NT2/D1 (cell line): ENCODE measurements around the gene UNC45A.

Experiments
- DNase-seq: peaks from one replicate; pipeline ENCODE4 v3.0.0-alpha.2; 2011; ENCODE audit warnings: low read depth, low spot score
- H3K27me3 ChIP-seq: 2 replicates; pipeline ENCODE4 v1.6.0; 2011; ENCODE audit warnings: mild to moderate bottlenecking; ENCODE audit not compliant: insufficient read length, insufficient read depth
- H3K36me3 ChIP-seq: 2 replicates; pipeline ENCODE4 v1.6.1; 2011; ENCODE audit warnings: mild to moderate bottlenecking, low read length, mixed read lengths; ENCODE audit not compliant: insufficient read depth, insufficient read length
- H3K4me1 ChIP-seq: 2 replicates; pipeline ENCODE4 v1.5.1; 2011; ENCODE audit not compliant: insufficient read depth, insufficient read length
- H3K4me3 ChIP-seq: 2 replicates; pipeline ENCODE4 v1.5.1; 2011; ENCODE audit warnings: low read depth; ENCODE audit not compliant: insufficient read length
- H3K9ac ChIP-seq: 2 replicates; pipeline ENCODE4 v1.6.0; 2011; ENCODE audit warnings: low read depth; ENCODE audit not compliant: insufficient read length
- H3K9me3 ChIP-seq: 2 replicates; pipeline ENCODE4 v1.5.1; 2011; ENCODE audit warnings: mild to moderate bottlenecking, low read length; ENCODE audit not compliant: insufficient read depth
- SUZ12 ChIP-seq: IDR thresholded peaks from 2 replicates; pipeline ENCODE4 v1.6.1; 2011; ENCODE audit not compliant: insufficient read length, insufficient read depth; ENCODE audit errors: extremely low read depth
- YY1 ChIP-seq: IDR thresholded peaks from 2 replicates; pipeline ENCODE4 v1.6.1; 2011; ENCODE audit not compliant: insufficient read length, insufficient read depth
- ZNF274 ChIP-seq: IDR thresholded peaks from 2 replicates; pipeline ENCODE4 v1.6.1; 2011; ENCODE audit warnings: mild to moderate bottlenecking, low read depth, low read length

UNC45A gene

DNA sequence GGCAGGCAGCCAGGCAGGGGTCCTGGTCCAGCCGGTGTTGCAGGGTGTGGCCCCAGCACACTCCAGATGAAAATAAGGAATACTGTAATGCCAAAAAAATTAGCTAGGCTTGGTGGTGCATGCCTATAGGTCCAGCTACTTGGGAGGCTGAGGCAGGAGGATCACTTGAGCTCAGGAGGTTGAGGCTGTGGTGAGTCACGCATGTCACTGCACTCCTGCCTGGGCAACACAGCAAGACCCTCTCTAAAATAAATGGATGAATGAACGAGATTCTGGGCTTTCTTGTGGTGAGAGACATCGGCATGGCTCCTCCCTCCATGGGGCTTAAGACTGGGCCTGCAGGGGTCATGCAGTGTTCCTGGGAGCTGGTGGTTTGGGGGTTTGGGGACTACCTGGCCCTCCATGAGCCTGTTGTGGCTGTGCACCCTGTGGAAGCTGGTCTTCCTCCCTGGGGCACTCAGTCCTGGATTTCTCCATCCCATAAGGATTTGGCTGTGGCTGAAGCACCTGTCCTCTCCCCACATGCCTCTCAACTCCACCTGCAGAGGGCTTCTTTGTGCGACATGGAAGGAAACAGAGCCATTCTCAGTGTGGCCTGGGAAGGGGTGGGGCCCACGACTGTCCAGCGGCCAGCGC, 12.0 kb downstream of the UNC45A start:
- Histone ChIP-seq H3K9ac (no peak overlapping the region), H3K4me3 (no peak overlapping the region), H3K27me3 (no peaks in the 10 kb centered on the region), H3K9me3 (no peaks in the 10 kb centered on the region), H3K36me3 (peaks cover 93% of the 10 kb centered on the region), H3K4me1 (peaks cover 2% of the 10 kb centered on the region)
- DNase-seq, result no peak
- TF ChIP-seq YY1 (no peak), SUZ12 (no peak), ZNF274 (no peak)

- Histone ChIP-seq H3K9ac (no peak overlapping the region), H3K4me1 (peaks cover 2% of the 10 kb centered on the region), H3K4me3 (no peak overlapping the region), H3K36me3 (peaks cover 93% of the 10 kb centered on the region), H3K27me3 (no peaks in the 10 kb centered on the region), H3K9me3 (no peaks in the 10 kb centered on the region)
- TF ChIP-seq ZNF274 (no peak), SUZ12 (no peak), YY1 (no peak)
- DNase-seq, result no peak
Observed at GRCh38 chr15:90947577-90948357, 12.7 kb downstream of the UNC45A start.

DNA sequence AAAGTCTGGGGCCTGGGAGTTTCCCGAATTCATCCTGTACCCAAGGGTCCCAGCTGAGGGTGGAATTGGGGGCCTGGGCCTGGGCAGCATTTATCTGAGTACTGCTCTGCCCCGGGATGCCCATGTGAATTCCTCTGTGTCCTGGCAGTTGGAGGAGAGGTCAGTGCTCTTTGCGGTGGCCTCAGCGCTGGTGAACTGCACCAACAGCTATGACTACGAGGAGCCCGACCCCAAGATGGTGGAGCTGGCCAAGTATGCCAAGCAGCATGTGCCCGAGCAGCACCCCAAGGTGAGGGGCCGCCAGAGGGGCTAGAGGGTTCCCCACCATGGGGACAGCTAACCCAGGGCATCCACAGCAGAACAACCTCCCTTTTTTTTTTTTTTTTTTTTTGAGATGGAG, 13.4 kb downstream of the UNC45A start:
- TF ChIP-seq ZNF274, result no peak
- no peak for TF ChIP-seq SUZ12
- TF ChIP-seq YY1, result no peak
- H3K4me3 ChIP-seq, result no peak overlapping the region
- H3K36me3 ChIP-seq, result peaks cover 93% of the 10 kb centered on the region
- no peak overlapping the region for H3K9ac ChIP-seq
- H3K9me3 ChIP-seq, result no peaks in the 10 kb centered on the region
- no peak for DNase-seq
- peaks cover 2% of the 10 kb centered on the region for H3K4me1 ChIP-seq
- H3K27me3 ChIP-seq, result no peaks in the 10 kb centered on the region

- peaks cover 2% of the 10 kb centered on the region for H3K4me1 ChIP-seq
- H3K36me3 ChIP-seq, result peaks cover 85% of the 10 kb centered on the region
- H3K9ac ChIP-seq, result no peak overlapping the region
- H3K9me3 ChIP-seq, result no peaks in the 10 kb centered on the region
- DNase-seq, result no peak
- TF ChIP-seq YY1 (no peak), SUZ12 (no peak), ZNF274 (no peak)
- no peaks in the 10 kb centered on the region for H3K27me3 ChIP-seq
- no peak overlapping the region for H3K4me3 ChIP-seq
Observed at GRCh38 chr15:90949979-90950675, 15.0 kb downstream of the UNC45A start.

DNA sequence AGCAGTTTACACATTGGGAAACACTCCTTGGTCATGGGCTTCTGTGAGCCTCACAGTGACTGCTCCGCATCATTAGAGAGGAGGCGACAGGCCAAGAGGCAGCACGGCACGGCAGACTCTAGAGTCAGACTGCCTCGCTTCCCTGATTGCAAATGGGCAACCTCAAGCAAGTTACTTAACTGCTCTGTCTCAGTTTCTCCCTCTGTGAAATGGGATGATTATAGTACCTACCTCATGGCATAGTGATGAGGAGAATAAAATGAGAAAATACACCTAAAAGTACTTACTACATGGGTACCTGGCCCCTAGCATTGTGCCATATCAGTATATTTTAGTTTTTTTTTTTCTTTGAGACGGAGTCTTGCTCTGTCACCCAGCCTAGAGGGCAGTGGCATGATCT, 15.6 kb downstream of the UNC45A start:
- Histone ChIP-seq H3K27me3 (no peaks in the 10 kb centered on the region), H3K9ac (no peak overlapping the region), H3K36me3 (peaks cover 80% of the 10 kb centered on the region), H3K4me3 (no peak overlapping the region), H3K9me3 (no peaks in the 10 kb centered on the region), H3K4me1 (peaks cover 2% of the 10 kb centered on the region)
- TF ChIP-seq ZNF274 (no peak), SUZ12 (no peak), YY1 (no peak)
- DNase-seq, result no peak

DNA sequence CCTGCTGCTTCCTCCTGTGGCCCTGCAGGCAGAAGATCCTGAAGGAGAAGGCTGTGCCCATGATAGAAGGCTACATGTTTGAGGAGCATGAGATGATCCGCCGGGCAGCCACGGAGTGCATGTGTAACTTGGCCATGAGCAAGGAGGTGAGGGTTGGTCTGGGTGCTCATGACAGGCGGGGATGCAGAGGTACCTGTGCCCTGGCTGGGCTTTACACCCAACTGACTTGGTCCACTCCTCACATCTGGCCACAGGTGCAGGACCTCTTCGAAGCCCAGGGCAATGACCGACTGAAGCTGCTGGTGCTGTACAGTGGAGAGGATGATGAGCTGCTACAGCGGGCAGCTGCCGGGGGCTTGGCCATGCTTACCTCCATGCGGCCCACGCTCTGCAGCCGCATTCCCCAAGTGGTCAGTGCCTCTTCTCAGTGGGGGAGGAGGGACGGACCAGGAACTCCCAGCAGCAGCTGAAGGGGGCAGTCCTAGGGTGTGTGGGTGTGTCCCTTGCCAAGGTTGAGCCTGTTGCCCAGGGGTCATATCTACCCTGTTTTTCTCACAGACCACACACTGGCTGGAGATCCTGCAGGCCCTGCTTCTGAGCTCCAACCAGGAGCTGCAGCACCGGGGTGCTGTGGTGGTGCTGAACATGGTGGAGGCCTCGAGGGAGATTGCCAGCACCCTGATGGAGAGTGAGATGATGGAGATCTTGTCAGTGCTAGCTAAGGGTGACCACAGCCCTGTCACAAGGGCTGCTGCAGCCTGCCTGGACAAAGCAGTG, 18.0 kb downstream of the UNC45A start:
- H3K4me3 ChIP-seq, result no peak overlapping the region
- no peak for TF ChIP-seq ZNF274
- TF ChIP-seq YY1, result no peak
- no peak for TF ChIP-seq SUZ12
- H3K4me1 ChIP-seq, result peaks cover 9% of the 10 kb centered on the region
- H3K9ac ChIP-seq, result peak overlapping the region; percentile 17
- DNase-seq, result no peak
- H3K27me3 ChIP-seq, result peaks cover 7% of the 10 kb centered on the region
- peaks cover 65% of the 10 kb centered on the region for H3K36me3 ChIP-seq
- no peaks in the 10 kb centered on the region for H3K9me3 ChIP-seq
